Hepatocyte (in vitro differentiated cells): ENCODE results near the gene ZFHX3.

Experiments used
- EZH2 ChIP-seq: fragments of 200-600 bp; sonication (generic); IDR thresholded peaks from 2 replicates; pipeline ENCODE4 v1.6.1; 2016; ENCODE audit warnings: antibody characterized with exemption, mild to moderate bottlenecking, borderline replicate concordance
- TF ChIP-seq, protein P1 (sequence below): fragments of 200-600 bp; sonication (generic); IDR thresholded peaks from 2 replicates; pipeline ENCODE4 v1.5.1; 2016; ENCODE audit warnings: antibody characterized with exemption, mild to moderate bottlenecking; ENCODE audit not compliant: poor library complexity

- no peak for TF ChIP-seq EZH2
- TF ChIP-seq, protein P1, sequence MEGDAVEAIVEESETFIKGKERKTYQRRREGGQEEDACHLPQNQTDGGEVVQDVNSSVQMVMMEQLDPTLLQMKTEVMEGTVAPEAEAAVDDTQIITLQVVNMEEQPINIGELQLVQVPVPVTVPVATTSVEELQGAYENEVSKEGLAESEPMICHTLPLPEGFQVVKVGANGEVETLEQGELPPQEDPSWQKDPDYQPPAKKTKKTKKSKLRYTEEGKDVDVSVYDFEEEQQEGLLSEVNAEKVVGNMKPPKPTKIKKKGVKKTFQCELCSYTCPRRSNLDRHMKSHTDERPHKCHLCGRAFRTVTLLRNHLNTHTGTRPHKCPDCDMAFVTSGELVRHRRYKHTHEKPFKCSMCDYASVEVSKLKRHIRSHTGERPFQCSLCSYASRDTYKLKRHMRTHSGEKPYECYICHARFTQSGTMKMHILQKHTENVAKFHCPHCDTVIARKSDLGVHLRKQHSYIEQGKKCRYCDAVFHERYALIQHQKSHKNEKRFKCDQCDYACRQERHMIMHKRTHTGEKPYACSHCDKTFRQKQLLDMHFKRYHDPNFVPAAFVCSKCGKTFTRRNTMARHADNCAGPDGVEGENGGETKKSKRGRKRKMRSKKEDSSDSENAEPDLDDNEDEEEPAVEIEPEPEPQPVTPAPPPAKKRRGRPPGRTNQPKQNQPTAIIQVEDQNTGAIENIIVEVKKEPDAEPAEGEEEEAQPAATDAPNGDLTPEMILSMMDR, result no peak
These were observed 58.1 kb downstream of the ZFHX3 start for GRCh38 chr16:72989579-72990551.
